Testis (tissue), 3 donors: ENCODE results near the gene CDH4. TPM values are rescaled to one million over a fixed set of nuclear protein-coding genes. Genes with fewer than 3 reads are reported as not detected.

ENCODE experiments used
- DNase-seq: peaks from one replicate; pipeline ENCODE4 v3.0.0-alpha.2; 2019
- H3K27ac ChIP-seq, 2 donors: fragments of 200-600 bp; sonication (generic); one replicate each; pipeline ENCODE4 v1.5.1; 2019
- H3K27me3 ChIP-seq: fragments of 200-600 bp; sonication (generic); one replicate; pipeline ENCODE4 v1.5.1; 2019
- H3K36me3 ChIP-seq: fragments of 200-600 bp; sonication (generic); one replicate; pipeline ENCODE4 v1.5.1; 2017; ENCODE audit warnings: low read depth; ENCODE audit errors: missing control alignments
- H3K4me1 ChIP-seq: fragments of 200-600 bp; sonication (generic); one replicate; pipeline ENCODE4 v1.5.1; 2019
- H3K4me3 ChIP-seq, 2 donors: fragments of 200-600 bp; sonication (generic); one replicate each; pipeline ENCODE4 v1.5.1; 2017 to 2019
- H3K9me3 ChIP-seq: fragments of 200-600 bp; sonication (generic); one replicate; pipeline ENCODE4 v1.5.1; 2017
- POLR2A ChIP-seq: fragments of 450-650 bp; IDR thresholded peaks from one replicate; pipeline ENCODE4 v1.6.1; 2017; ENCODE audit warnings: antibody characterized with exemption, mild to moderate bottlenecking, moderate library complexity
- WGBS, 2 donors: methylation state at CpG; one replicate each; pipeline ENCODE4 v1.1.5; 2018; 5-methylcytosine and 5-hydroxymethylcytosine counted together
- intact Hi-C: fragments of 100-400 bp; cut with DNase I; formaldehyde crosslinking; loops from one replicate; pipeline ENCODE4 v1.15.1; 2023; ENCODE audit warnings: low total_unique reads
- polyA plus RNA-seq: library from polyadenylated mRNA; stranded (reverse); fragments of 350-450 nt; fragmentation: Illumina TruSeq; extraction: RNeasy Lipid Tissue Mini Kit (QIAGEN cat#74804); gene quantifications from one replicate; pipeline ENCODE4 v1.2.3, GENCODE V29; 2014; ENCODE audit warnings: low read depth, low replicate concordance; ENCODE audit not compliant: insufficient read depth
- total RNA-seq, 2 donors: library from RNA; depleted of rRNA; stranded (reverse); fragments of >200 nt; gene quantifications; one replicate each; pipeline ENCODE4 v1.2.3, GENCODE V29; 2016
- TF ChIP-seq, protein P1 (sequence below), 3 experiments: fragments of 450-650 bp in 2 of 3; fragments of 200-600 bp in 1 of 3; sonication (generic) in 1 of 3; IDR thresholded peaks; one replicate each; pipeline ENCODE4 v1.5.1; 2016 to 2019; ENCODE audit warnings: antibody characterized with exemption in 3 of 3, mild to moderate bottlenecking in 2 of 3, moderate library complexity in 1 of 3

The CDH4 gene
- total and polyA plus RNA-seq, 3 donors from 2014 or later, result 1.4 to 3.3 (median 1.9) TPM

- WGBS, 2 donors, result 80 to 91% methylated on average over 5 to 22 of the region's 22 CpGs
- Histone ChIP-seq H3K27me3 (no peaks in the 10 kb centered on the region), H3K9me3 (no peaks in the 10 kb centered on the region), H3K36me3 (no peaks in the 10 kb centered on the region), H3K4me3 (no peak overlapping the region), H3K27ac (no peak overlapping the region), H3K4me1 (no peaks in the 10 kb centered on the region)
- no peak for DNase-seq
- TF ChIP-seq POLR2A, result no peak
- TF ChIP-seq, protein P1, sequence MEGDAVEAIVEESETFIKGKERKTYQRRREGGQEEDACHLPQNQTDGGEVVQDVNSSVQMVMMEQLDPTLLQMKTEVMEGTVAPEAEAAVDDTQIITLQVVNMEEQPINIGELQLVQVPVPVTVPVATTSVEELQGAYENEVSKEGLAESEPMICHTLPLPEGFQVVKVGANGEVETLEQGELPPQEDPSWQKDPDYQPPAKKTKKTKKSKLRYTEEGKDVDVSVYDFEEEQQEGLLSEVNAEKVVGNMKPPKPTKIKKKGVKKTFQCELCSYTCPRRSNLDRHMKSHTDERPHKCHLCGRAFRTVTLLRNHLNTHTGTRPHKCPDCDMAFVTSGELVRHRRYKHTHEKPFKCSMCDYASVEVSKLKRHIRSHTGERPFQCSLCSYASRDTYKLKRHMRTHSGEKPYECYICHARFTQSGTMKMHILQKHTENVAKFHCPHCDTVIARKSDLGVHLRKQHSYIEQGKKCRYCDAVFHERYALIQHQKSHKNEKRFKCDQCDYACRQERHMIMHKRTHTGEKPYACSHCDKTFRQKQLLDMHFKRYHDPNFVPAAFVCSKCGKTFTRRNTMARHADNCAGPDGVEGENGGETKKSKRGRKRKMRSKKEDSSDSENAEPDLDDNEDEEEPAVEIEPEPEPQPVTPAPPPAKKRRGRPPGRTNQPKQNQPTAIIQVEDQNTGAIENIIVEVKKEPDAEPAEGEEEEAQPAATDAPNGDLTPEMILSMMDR (IDR thresholded peaks at IDR 0.05), result no peak
- intact Hi-C loops, result no loop called here
Measured at GRCh38 chr20:61731363-61732181, 479.5 kb downstream of the CDH4 start.

DNA sequence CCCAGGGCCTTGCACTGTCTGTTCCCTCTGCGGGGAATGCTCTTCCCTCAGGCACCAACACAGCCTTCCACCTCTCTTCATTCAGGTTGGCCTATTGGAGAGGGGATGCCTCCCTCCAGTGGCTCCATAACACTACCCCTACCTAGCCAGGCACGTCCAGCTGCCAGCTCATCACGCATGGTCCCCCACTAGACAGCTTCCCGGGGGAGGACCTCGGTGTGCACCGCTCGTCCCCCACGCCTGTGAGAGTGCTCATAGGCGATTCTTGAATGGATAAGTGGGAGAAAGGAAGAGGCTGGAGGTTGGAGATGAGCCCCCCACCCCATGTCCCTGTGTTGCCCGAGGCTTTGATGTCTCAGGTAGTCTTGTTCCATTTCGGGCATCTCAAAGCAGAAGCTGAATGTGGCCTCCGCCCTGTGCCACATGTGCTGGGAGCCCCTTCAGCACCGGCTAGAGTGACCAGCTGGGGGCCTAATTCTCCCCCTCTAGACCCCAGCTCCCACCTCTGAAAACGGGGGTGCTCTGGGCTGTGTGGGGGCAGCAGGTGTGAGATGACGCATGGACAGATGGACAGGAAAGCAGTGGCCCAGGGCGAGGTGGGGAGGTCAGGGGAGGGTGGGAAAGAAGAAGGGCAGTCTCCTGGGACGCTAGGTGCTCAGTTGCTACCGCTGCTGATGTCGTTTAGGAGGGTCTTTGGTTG, 480.6 kb downstream of the CDH4 start:
- Histone ChIP-seq H3K27me3 (no peaks in the 10 kb centered on the region), H3K4me3 (no peak overlapping the region), H3K27ac (no peak overlapping the region), H3K36me3 (no peaks in the 10 kb centered on the region), H3K4me1 (no peaks in the 10 kb centered on the region), H3K9me3 (no peaks in the 10 kb centered on the region)
- WGBS, 2 donors, result 85 to 90% methylated on average over 13 to 19 of the region's 19 CpGs
- intact Hi-C loops, result no loop called here
- DNase-seq, result no peak
- no peak for TF ChIP-seq POLR2A
- TF ChIP-seq, protein P1 (IDR thresholded peaks at IDR 0.05), result no peak

- no peaks in the 10 kb centered on the region for H3K27me3 ChIP-seq
- 86 to 92% methylated on average over 11 to 13 of the region's 13 CpGs for WGBS, 2 donors
- H3K4me3 ChIP-seq, result no peak overlapping the region
- no peaks in the 10 kb centered on the region for H3K4me1 ChIP-seq
- no peaks in the 10 kb centered on the region for H3K9me3 ChIP-seq
- no peaks in the 10 kb centered on the region for H3K36me3 ChIP-seq
- TF ChIP-seq, protein P1 (IDR thresholded peaks at IDR 0.05), result no peak
- TF ChIP-seq POLR2A, result no peak
- intact Hi-C loops, result no loop called here
- no peak for DNase-seq
- no peak overlapping the region for H3K27ac ChIP-seq
Measured at GRCh38 chr20:61733216-61733615, 481.2 kb downstream of the CDH4 start.

GRCh38 chr20:61733891-61734732, 482.1 kb downstream of the CDH4 start:
- H3K36me3 ChIP-seq, result no peaks in the 10 kb centered on the region
- H3K27me3 ChIP-seq, result no peaks in the 10 kb centered on the region
- H3K4me3 ChIP-seq, result no peak overlapping the region
- no peaks in the 10 kb centered on the region for H3K4me1 ChIP-seq
- H3K27ac ChIP-seq, result no peak overlapping the region
- WGBS, 2 donors, result 70 to 73% methylated on average over 25 to 28 of the region's 28 CpGs
- intact Hi-C loops, result no loop called here
- DNase-seq, result no peak
- H3K9me3 ChIP-seq, result no peaks in the 10 kb centered on the region
- TF ChIP-seq, protein P1 (IDR thresholded peaks at IDR 0.05), result no peak
- TF ChIP-seq POLR2A, result no peak
